Skin epidermis (tissue), 12 donors: Measurements from ENCODE around the gene CRTAC1.

Source experiments
- H3K27ac ChIP-seq, 21 experiments: fragments of 200-600 bp; sonication (generic) in 11 of 21; one replicate each; pipeline ENCODE4 v1.5.0; 2020; ENCODE audit warnings: mild to moderate bottlenecking in 3 of 21, inconsistent platforms in 2 of 21, moderate library complexity in 2 of 21
- H3K4me3 ChIP-seq, 7 experiments: fragments of 200-600 bp; sonication (generic) in 2 of 7; one replicate each; pipeline ENCODE4 v1.5.0; 2020; ENCODE audit warnings: inconsistent platforms in 2 of 7, mild to moderate bottlenecking in 2 of 7, moderate library complexity in 1 of 7

CRTAC1 gene

GRCh38 chr10:98031440-98031839 is 1.0 kb upstream of the CRTAC1 start:
- H3K4me3 ChIP-seq, result no peak overlapping the region
- no peak overlapping the region for H3K27ac ChIP-seq

GRCh38 chr10:98030991-98031431 is 590 bp upstream of the CRTAC1 start:
- peak overlapping the region in 2 of 7 experiments; percentile 19 to 40 for H3K4me3 ChIP-seq
- H3K27ac ChIP-seq, result no peak overlapping the region

DNA sequence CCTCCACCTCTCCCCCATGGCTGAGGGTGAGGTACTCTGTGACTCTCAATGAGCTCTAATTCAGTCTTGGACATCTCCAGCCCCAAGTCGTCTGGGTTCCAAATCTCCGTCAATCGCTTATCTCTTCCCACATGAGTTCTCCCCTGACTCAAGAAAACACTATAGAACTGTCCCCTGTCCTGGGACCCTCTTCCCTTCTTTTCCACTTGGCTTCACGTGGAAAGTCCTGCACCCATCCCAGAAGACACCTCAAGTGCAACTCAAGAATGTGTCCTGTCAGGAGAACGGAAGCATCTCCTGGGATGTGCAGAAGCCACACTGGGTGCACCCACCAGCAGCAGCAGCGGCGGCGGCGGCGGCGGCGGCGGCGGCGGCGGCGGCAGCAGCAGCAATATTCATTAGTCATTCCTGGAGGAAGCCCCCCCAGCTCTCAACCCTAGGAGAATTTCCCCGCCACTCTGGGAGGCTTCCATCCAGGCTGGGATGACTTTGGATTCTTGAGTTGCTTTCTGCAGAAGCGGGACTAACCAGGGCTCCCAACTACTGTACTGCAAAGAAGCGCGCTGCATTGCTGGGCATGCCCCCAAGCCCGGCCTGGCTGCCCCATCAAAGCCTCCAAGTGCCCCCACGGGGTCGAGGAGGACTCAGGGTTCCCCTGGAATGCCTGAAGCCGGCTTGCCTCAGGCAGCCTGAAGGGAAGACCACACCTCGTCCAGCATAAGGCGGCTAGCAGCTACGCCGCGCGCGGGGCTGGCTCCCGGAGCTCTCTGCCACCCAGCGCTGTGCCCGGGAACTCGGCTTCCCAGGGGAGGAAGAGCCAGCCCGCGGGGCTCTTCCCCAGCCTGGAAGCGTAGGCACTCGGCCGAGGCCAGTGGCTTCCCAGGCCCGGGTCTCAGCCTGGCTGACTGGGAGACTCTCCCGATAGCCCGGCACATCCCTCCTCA is 1.0 kb downstream of the CRTAC1 start:
- Histone ChIP-seq H3K27ac (no peak overlapping the region), H3K4me3 (peak overlapping the region in 3 of 7 experiments; percentile 28 to 40 (median 30))

DNA sequence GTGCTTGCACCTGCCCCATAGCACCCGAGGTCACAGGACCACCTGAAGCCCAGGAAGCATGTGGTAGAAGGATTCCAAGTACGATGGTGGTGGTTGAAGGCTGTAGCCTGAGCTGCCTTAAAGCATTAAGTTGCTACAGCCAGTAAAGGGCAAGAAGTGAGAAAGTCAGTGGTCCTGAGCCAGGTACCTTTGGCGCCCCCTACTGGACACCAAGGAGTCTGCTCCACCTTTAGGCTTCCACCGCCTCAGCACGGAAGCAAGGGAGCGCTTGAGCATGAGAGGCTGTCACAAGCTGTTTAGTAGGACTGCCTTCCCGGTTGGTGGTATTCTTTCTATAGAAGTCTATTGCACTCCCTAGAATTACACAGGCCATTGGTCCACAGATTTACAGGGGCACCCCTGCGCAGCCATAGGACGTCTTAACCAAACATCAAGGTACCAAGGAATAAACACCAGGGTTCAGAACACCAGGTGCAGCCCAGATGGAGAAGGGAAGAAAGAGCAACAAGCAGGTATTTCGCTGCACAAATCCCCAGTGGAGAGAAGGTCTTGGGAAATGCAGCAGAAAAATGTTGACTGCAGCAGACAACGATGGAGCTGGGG is 2.2 kb downstream of the CRTAC1 start:
- no peak overlapping the region for H3K27ac ChIP-seq
- H3K4me3 ChIP-seq, result no peak overlapping the region

DNA sequence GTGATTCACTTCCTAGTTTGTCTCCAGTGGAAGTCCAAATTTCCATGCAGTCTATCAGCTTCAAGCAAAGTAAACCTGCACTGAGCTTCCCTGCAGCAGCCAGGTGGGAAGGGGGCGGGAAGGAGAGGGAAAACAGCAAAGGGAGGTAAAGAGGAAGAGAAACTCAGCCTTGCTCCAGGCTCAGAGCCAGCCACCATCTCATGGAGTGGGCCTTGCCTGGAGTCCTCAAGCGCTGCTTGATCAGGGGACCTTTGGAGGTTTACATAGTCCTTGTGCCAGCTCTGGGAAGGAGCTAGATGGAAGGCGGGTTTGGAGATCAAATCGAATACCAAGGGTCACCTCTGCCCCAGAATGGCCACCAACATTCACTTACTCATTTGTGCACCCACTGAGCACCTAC is 7.4 kb downstream of the CRTAC1 start:
- Histone ChIP-seq H3K4me3 (no peak overlapping the region), H3K27ac (no peak overlapping the region)

DNA sequence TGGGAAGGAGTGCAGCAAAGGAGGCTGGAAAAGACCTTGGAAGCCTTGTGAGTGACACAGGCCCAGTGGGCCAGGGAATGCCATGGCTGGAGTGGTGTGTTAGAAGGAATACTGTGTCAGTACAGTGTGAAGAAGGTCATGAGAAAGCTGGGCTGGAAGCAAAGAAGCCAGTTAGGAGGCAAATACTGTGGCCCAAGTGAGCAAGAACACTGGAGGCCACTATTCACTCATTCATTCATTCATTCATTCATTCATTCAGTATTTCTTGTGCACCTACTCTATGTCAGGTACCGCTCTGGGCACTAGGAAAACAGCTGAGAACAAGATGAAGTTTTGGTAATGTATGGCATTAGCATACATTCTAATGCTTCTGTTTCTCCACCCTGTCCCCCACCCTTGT is 9.6 kb downstream of the CRTAC1 start:
- H3K27ac ChIP-seq, result no peak overlapping the region

DNA sequence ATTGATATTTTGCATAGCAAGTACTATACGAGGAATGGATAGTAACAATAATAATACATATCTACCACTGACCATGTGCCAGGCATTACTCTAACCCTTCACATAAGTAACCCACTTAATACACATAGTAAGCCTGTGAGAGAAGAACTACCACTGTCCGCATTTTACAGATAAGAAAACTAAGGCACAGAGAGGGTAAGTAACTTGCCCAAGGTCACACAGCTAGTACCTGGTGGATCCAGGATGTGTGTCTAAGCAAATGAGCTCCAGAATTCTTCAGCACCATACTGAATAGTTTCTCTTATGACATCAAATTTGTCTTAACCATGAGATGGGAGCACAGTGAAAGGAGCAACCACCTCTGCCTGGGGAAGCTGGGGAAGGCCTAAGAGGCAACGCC is 10.2 kb downstream of the CRTAC1 start:
- Histone ChIP-seq H3K27ac (no peak overlapping the region), H3K4me3 (no peak overlapping the region)

More for the DNA sequence above, 9.6 kb downstream of the CRTAC1 start:
- no peak overlapping the region for H3K4me3 ChIP-seq

DNA sequence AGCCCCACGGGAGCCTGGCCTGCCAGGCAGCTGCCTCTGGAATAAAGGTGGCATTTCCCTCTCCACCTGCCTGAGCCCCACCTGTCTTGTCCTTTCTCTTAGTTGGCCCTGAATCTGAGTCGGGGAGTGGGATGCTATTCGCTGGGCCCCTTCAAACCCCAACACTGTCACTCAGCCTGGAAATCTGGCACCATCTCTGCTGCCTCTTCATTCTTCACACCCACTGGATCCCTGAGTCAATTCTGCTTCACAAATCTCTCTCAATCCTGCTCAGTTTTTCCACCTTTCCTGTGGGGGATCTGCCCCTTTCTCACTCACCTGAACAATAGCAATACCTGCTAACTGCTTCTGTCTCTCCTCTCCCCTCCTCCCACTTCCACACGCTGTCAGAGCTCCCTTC is 10.6 kb downstream of the CRTAC1 start:
- H3K4me3 ChIP-seq, result no peak overlapping the region

GRCh38 chr10:98016772-98017475 is 13.5 kb downstream of the CRTAC1 start:
- Histone ChIP-seq H3K4me3 (no peak overlapping the region), H3K27ac (no peak overlapping the region)

More for the DNA sequence above, 10.6 kb downstream of the CRTAC1 start:
- no peak overlapping the region for H3K27ac ChIP-seq

- no peak overlapping the region for H3K27ac ChIP-seq
- no peak overlapping the region for H3K4me3 ChIP-seq
Measured at GRCh38 chr10:98013776-98014175, 16.6 kb downstream of the CRTAC1 start.

GRCh38 chr10:98013122-98013521 is 17.3 kb downstream of the CRTAC1 start:
- H3K4me3 ChIP-seq, result no peak overlapping the region
- H3K27ac ChIP-seq, result no peak overlapping the region

- Histone ChIP-seq H3K4me3 (no peak overlapping the region), H3K27ac (no peak overlapping the region)
Measured at GRCh38 chr10:98012644-98013043, 17.8 kb downstream of the CRTAC1 start.

DNA sequence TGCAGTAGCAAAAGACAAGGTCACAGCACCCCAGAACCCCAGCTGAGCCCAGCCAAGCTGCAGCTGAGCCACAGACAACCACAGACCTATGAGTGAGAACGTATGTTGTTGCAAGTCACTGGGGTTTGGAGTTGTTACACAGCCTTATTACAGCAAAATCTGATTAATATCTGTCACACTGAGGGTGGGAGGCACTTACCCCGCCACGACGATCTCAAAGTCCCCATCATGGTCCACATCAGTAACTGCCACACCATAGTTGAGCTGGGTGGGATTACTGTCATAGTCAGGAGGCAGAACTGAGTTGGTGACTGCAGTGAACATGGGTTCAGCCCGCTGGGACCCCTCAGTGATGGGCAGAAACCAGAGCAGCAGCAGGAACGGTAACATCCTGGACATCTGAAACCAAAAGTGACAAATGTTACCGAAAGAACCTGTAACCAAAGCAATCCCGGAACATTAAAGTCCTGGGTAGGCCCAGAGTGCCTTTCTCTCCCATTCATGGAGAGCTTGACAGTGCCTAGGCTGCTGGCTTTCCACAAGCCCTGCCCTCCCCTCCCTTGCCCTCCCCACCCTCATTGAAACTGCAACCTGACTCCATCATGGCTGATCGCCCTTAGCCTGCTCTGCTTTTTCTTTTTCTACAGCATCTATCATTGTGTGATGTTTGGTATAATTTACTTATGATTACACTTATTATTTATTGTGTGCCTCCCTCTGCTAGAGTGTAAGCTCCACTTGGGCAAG is 19.3 kb downstream of the CRTAC1 start:
- H3K4me3 ChIP-seq, result no peak overlapping the region
- H3K27ac ChIP-seq, result no peak overlapping the region

DNA sequence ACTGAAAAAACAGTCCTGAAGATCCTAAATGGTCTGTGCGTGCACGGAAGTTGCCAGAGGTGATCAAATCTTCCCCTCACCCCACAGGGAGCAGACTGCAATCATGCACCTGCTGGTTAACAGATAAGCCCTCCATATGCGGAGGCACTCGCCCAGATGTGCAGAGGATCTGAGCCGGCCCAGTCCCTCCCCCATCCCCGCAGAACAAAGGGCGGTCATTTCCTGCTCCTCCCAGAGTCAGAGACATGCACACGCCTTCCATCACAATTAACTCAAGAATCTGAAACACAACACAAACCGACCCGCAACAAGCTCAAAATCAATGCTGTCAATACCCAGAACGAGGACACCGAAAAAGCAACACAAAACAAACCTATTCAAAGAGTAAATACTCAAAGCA is 24.2 kb downstream of the CRTAC1 start:
- no peak overlapping the region for H3K27ac ChIP-seq
- H3K4me3 ChIP-seq, result no peak overlapping the region

DNA sequence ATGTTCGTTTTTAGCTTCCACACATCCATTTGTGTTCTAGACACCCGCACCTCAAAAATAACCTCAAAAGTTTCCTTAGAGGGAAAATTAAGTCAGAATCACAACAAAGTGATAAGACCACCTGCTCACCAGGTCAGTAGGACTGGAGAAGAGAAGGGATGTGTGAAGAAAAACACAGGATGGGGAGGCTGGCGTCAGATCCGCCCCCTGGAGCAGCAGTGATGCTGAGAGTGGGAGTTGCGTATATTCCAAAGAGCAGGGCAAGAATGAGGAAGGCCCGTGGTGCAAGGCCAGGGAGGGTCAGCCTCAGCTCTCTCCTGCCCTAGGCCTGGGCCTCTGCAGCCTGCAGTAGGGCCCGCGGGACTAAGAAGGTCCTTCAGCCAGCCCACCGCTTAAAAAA is 28.7 kb downstream of the CRTAC1 start:
- Histone ChIP-seq H3K27ac (no peak overlapping the region), H3K4me3 (no peak overlapping the region)

- no peak overlapping the region for H3K4me3 ChIP-seq
- H3K27ac ChIP-seq, result no peak overlapping the region
Measured at GRCh38 chr10:98000346-98000745, 30.1 kb downstream of the CRTAC1 start.

DNA sequence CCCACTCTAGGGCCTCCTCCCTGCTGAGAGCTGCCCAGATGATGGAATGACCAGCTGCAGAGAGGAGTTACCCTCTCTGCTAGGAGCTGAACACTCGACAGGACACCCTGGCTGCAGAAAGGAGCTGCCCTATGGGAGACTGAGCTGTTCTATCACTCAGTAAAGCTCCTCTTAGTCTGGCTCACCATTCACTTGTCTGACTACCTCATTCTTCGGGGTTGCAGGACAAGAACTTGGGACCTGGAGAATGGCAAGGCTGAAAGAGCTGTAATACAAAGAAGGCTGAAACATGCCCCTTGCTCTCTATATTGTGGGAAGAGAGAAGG is 30.5 kb downstream of the CRTAC1 start:
- no peak overlapping the region for H3K4me3 ChIP-seq
- no peak overlapping the region for H3K27ac ChIP-seq

- no peak overlapping the region for H3K4me3 ChIP-seq
- no peak overlapping the region for H3K27ac ChIP-seq
Measured at GRCh38 chr10:97999066-97999922, 31.1 kb downstream of the CRTAC1 start.

GRCh38 chr10:97991871-97992270 is 38.5 kb downstream of the CRTAC1 start:
- H3K27ac ChIP-seq, result no peak overlapping the region
- H3K4me3 ChIP-seq, result no peak overlapping the region
